GM12891 (cell line): ENCODE results near the gene HDAC9.

Experiments used
- DNase-seq: peaks from one replicate; pipeline ENCODE4 v3.0.0; 2011; ENCODE audit warnings: low spot score; ENCODE audit not compliant: insufficient read length
- FAIRE-seq: peaks from 2 replicates; lab custom pipeline; 2011; peaks lifted over from hg19 to GRCh38; lab: Jason Lieb, UNC
- PAX5 ChIP-seq: IDR thresholded peaks from 2 replicates; pipeline ENCODE4 v1.6.1; 2011; ENCODE audit warnings: low read length, moderate library complexity, mild to moderate bottlenecking; ENCODE audit not compliant: insufficient read depth, severe bottlenecking
- POLR2A ChIP-seq: IDR thresholded peaks from 2 replicates; pipeline ENCODE4 v1.6.1; 2011; ENCODE audit warnings: low read depth, low read length, control low read depth
- POLR2AphosphoS5 ChIP-seq: IDR thresholded peaks from 2 replicates; pipeline ENCODE4 v1.6.1; 2011; ENCODE audit warnings: low read depth, low read length, control low read depth
- POU2F2 ChIP-seq: IDR thresholded peaks from 2 replicates; pipeline ENCODE4 v1.6.1; 2011; ENCODE audit warnings: low read depth, mild to moderate bottlenecking, control low read depth, low read length, moderate library complexity
- SPI1 ChIP-seq: IDR thresholded peaks from 2 replicates; pipeline ENCODE4 v1.6.1; 2011; ENCODE audit warnings: low read depth, low read length, control low read depth
- TAF1 ChIP-seq: IDR thresholded peaks from 2 replicates; pipeline ENCODE4 v1.6.1; 2011; ENCODE audit warnings: low read depth, low read length, control low read depth

Gene HDAC9

GRCh38 chr7:18778594-18778993 is 283.0 kb downstream of the HDAC9 start:
- no peak for TF ChIP-seq TAF1
- no peak for TF ChIP-seq POU2F2
- no peak for TF ChIP-seq POLR2AphosphoS5
- TF ChIP-seq PAX5, result no peak
- TF ChIP-seq SPI1, result no peak
- TF ChIP-seq POLR2A, result no peak
- no peak for DNase-seq
- no peak for FAIRE-seq

DNA sequence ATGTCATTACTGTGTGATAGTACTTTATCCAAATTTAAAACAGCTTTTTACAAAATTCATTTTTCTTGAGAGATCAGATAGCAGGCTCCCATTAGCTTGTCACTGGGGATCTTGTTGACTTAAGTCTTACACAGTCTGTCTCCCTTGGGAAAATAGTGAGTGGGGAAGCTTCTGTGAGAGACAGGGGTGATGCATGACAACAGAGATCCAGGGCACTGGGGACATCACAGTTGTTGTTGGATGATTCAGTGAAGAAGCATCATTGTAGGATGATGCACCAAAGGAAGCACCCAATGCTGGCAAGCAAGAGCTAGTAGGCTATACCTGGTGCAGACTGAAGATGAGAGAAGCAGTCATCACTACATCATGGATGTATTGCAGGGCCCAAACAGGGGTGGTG is 284.7 kb downstream of the HDAC9 start:
- FAIRE-seq (no peak), DNase-seq (no peak)
- TF ChIP-seq PAX5 (no peak), POU2F2 (no peak), POLR2A (no peak), POLR2AphosphoS5 (no peak), SPI1 (no peak), TAF1 (no peak)

DNA sequence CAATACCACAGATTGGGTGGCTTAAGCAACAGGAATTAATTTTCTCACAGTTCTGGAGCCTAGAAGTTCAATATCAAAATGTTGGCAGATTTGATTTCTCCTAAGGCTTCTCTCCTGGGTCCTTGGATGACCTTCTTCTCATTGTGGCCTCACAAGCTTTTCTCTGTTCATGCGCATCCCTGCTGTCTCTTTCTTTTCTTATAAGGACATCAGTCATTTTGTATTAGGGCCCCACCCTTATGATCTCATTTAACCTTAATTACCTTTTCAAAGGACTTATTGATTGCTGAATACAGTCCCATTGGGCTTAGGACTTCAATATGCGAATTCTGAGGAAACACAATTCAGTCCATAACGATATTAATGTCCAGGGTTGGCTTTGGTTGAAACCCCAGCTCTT is 285.4 kb downstream of the HDAC9 start:
- TF ChIP-seq PAX5, result no peak
- TF ChIP-seq POU2F2, result no peak
- no peak for TF ChIP-seq TAF1
- no peak for TF ChIP-seq SPI1
- TF ChIP-seq POLR2A, result no peak
- no peak for TF ChIP-seq POLR2AphosphoS5
- DNase-seq (no peak), FAIRE-seq (no peak)

- FAIRE-seq, result no peak
- no peak for TF ChIP-seq TAF1
- no peak for TF ChIP-seq POLR2AphosphoS5
- TF ChIP-seq POLR2A, result no peak
- TF ChIP-seq PAX5, result no peak
- TF ChIP-seq SPI1, result no peak
- TF ChIP-seq POU2F2, result no peak
- DNase-seq, result no peak
Measured at GRCh38 chr7:18786196-18786727, 290.7 kb downstream of the HDAC9 start.

- TF ChIP-seq SPI1 (no peak), POLR2AphosphoS5 (no peak), PAX5 (no peak), POLR2A (no peak), POU2F2 (no peak), TAF1 (no peak)
- FAIRE-seq, result no peak
Measured at GRCh38 chr7:18786796-18787195, 291.2 kb downstream of the HDAC9 start.

GRCh38 chr7:18788026-18788425 is 292.5 kb downstream of the HDAC9 start:
- TF ChIP-seq SPI1 (no peak), TAF1 (no peak), POU2F2 (no peak), POLR2A (no peak), PAX5 (no peak), POLR2AphosphoS5 (no peak)
- DNase-seq, result no peak
- no peak for FAIRE-seq

More at GRCh38 chr7:18786796-18787195, 291.2 kb downstream of the HDAC9 start:
- no peak for DNase-seq

GRCh38 chr7:18792871-18793595 is 297.5 kb downstream of the HDAC9 start:
- TF ChIP-seq POLR2A (no peak), POLR2AphosphoS5 (no peak), TAF1 (no peak), PAX5 (no peak), POU2F2 (no peak), SPI1 (no peak)
- DNase-seq (no peak), FAIRE-seq (no peak)

DNA sequence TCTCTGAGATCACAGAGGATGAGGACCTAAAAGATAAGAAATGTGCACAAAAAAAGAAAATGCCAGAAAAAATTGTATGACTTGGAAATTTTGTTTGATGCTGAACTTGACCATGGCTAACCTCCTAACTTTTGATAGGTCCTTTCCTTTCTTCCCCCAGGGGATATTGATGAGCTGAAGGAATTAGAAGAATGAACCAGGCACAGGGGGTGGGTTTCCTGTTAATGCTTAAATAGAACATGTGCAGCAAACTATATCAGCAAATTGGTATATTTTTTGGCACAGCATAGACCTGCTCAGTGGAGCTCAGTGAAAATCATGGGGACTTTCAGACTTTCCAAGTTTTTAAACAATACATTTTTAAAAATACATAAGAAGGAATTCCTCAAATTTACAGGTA is 300.7 kb downstream of the HDAC9 start:
- TF ChIP-seq POLR2A, result no peak
- no peak for FAIRE-seq
- no peak for DNase-seq

DNA sequence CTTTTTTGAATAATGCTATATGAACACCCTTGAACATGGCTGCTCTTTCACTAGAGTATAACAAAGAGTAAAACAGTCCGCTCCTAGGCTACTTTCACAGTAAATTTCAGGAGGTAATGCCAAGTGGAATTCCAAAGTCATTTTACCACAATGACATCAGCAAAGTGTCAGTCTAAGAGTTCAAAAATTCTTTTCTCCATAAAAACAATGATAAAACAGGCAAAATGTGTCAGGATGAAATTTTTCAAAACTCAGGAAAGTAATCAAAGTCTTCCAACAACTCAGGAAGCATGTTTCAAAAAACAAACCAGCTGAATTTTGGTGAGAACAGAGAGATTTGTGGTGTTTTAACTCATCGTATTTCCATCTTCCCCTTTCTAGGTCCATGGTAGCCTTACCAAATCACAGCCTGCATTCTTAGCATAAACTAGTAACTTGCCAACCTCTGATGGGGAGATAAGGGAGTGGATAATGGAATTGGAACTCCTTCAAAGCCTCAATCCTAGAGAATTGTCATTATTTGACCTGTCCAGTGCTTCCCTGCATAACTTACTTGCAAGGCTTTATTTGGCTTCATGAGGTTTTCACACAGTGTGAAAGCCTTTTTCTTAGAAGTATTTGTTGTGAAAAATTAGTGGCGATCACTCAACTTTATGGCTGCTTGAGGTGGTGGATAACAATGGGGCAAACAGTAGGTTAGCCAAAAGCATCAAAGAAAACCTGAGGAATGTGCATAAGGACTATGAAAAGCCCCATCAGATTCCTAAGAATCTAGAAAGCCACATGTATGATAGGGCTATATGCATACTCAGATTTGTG is 302.7 kb downstream of the HDAC9 start:
- FAIRE-seq, result no peak
- no peak for DNase-seq
- TF ChIP-seq POLR2A, result no peak
- TF ChIP-seq POU2F2, result no peak
- no peak for TF ChIP-seq TAF1
- TF ChIP-seq PAX5, result no peak
- TF ChIP-seq POLR2AphosphoS5, result no peak
- no peak for TF ChIP-seq SPI1

DNA sequence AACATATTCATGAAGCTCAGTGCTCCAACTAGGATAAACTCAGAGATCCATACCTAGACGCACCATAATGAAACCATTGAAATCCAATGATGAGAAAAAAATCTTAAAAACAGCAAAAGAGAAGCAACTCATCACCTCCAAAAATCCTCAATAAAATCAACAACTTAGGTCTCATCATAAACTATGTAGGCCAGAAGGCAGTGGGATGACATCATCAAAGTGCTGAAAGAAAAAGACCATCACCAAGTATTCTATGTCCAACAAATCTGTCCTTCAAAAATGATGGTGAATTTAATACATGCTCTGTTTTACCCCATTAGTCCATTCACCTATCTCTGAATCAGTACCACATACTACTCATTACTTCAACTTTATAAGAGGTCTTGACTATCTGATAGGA is 304.4 kb downstream of the HDAC9 start:
- no peak for FAIRE-seq
- DNase-seq, result no peak
- TF ChIP-seq POLR2A, result no peak
- TF ChIP-seq POLR2AphosphoS5, result no peak
- no peak for TF ChIP-seq PAX5
- no peak for TF ChIP-seq TAF1
- TF ChIP-seq SPI1, result no peak
- TF ChIP-seq POU2F2, result no peak
